ENCODE data around the gene SMYD2.

- TF ChIP-seq EP300 (IDR thresholded peaks at IDR 0.05) (no peak), POLR2A (IDR thresholded peaks at IDR 0.05) (no peak)
Observed at GRCh38 chr1:214271174-214271858, 9.6 kb upstream of the SMYD2 start.
